Mesothelial cell of epicardium (in vitro differentiated cells): ENCODE measurements around the gene ANKRD22. TPM values are rescaled to one million over a fixed set of nuclear protein-coding genes. Genes with fewer than 3 reads are reported as not detected.

Experiments used
- DNase-seq, 2 experiments: peaks; one replicate each; pipeline ENCODE4 v3.0.0; 2021; ENCODE audit warnings: low spot score in 2 of 2; ENCODE audit not compliant: unreplicated experiment in 2 of 2
- H3K27ac Mint-ChIP-seq: 2 replicates; pipeline ENCODE4 v1.8.0; 2021; ENCODE audit warnings: mixed read lengths
- H3K27me3 Mint-ChIP-seq: 2 replicates; pipeline ENCODE4 v1.8.0; 2021; ENCODE audit warnings: low read depth, mixed read lengths
- H3K36me3 Mint-ChIP-seq: 2 replicates; pipeline ENCODE4 v1.8.0; 2021; ENCODE audit warnings: mixed read lengths
- H3K4me1 Mint-ChIP-seq: 2 replicates; pipeline ENCODE4 v1.8.0; 2021; ENCODE audit warnings: mixed read lengths
- H3K4me3 Mint-ChIP-seq: 2 replicates; pipeline ENCODE4 v1.8.0; 2021; ENCODE audit warnings: mild to moderate bottlenecking, moderate library complexity, mixed read lengths
- H3K9me3 Mint-ChIP-seq: 2 replicates; pipeline ENCODE4 v1.8.0; 2021; ENCODE audit warnings: mixed read lengths
- total RNA-seq: library from RNA; stranded (reverse); gene quantifications from 3 replicates; pipeline ENCODE4 v1.2.1, GENCODE V29; 2021
- TF ChIP-seq, protein P1 (sequence below): fragments of 200-600 bp; sonication (generic); IDR thresholded peaks from one replicate; pipeline ENCODE4 v1.5.0; 2021; ENCODE audit warnings: antibody characterized with exemption; ENCODE audit not compliant: unreplicated experiment

Gene ANKRD22
- total RNA-seq, 1 donor from 2014 or later: 0.63 TPM

DNA sequence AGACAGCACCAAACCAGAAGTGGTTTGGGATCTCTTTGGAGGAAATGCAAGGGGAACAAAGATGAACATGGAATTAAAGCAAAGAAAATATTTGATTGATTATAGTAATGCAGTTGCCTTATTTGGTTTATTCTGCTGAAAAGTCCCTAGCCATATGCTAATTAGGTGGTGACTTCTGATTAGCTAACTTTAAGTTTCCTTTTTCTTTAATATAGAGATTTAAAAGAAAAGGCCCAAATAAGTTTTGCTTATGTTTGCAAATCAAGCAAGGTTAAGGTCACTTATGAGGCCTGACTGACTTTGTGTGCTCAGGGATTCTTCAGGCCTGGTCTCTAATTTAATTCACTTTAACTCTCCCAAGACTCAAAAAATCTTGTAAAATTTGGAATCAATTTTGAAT is 6.2 kb upstream of the ANKRD22 start:
- peaks cover 5% of the 10 kb centered on the region for H3K27me3 Mint-ChIP-seq

DNA sequence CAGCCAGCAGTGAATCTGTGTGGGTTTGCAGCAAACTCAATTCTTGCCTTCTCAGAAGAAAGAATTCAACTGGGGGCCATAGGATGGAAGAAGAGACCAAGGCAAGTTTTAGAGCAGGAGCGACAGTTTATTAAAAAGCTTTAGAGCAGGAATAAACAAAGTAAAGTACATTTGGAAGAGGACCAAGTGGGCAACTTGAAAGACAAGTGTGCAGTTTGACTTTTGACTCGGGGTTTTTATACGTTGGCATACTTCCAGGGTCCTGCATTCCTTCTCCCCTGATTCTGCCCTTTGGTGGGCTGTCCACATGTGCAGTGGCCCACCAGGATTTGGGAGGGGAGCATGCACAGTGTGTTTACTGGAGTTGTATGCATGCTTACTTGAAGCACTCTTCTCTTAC is 3.0 kb upstream of the ANKRD22 start:
- H3K36me3 Mint-ChIP-seq: no peaks in the 10 kb centered on the region
- no peak overlapping the region for H3K27ac Mint-ChIP-seq
- H3K4me1 Mint-ChIP-seq: peaks cover 37% of the 10 kb centered on the region
- no peaks in the 10 kb centered on the region for H3K27me3 Mint-ChIP-seq
- no peaks in the 10 kb centered on the region for H3K9me3 Mint-ChIP-seq
- no peak for DNase-seq
- TF ChIP-seq, protein P1, sequence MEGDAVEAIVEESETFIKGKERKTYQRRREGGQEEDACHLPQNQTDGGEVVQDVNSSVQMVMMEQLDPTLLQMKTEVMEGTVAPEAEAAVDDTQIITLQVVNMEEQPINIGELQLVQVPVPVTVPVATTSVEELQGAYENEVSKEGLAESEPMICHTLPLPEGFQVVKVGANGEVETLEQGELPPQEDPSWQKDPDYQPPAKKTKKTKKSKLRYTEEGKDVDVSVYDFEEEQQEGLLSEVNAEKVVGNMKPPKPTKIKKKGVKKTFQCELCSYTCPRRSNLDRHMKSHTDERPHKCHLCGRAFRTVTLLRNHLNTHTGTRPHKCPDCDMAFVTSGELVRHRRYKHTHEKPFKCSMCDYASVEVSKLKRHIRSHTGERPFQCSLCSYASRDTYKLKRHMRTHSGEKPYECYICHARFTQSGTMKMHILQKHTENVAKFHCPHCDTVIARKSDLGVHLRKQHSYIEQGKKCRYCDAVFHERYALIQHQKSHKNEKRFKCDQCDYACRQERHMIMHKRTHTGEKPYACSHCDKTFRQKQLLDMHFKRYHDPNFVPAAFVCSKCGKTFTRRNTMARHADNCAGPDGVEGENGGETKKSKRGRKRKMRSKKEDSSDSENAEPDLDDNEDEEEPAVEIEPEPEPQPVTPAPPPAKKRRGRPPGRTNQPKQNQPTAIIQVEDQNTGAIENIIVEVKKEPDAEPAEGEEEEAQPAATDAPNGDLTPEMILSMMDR: no peak
- no peak overlapping the region for H3K4me3 Mint-ChIP-seq

More for the DNA sequence above, 6.2 kb upstream of the ANKRD22 start:
- TF ChIP-seq, protein P1: no peak
- no peaks in the 10 kb centered on the region for H3K9me3 Mint-ChIP-seq
- H3K27ac Mint-ChIP-seq: no peak overlapping the region
- DNase-seq: no peak
- H3K36me3 Mint-ChIP-seq: no peaks in the 10 kb centered on the region
- H3K4me3 Mint-ChIP-seq: no peak overlapping the region
- peaks cover 22% of the 10 kb centered on the region for H3K4me1 Mint-ChIP-seq

DNA sequence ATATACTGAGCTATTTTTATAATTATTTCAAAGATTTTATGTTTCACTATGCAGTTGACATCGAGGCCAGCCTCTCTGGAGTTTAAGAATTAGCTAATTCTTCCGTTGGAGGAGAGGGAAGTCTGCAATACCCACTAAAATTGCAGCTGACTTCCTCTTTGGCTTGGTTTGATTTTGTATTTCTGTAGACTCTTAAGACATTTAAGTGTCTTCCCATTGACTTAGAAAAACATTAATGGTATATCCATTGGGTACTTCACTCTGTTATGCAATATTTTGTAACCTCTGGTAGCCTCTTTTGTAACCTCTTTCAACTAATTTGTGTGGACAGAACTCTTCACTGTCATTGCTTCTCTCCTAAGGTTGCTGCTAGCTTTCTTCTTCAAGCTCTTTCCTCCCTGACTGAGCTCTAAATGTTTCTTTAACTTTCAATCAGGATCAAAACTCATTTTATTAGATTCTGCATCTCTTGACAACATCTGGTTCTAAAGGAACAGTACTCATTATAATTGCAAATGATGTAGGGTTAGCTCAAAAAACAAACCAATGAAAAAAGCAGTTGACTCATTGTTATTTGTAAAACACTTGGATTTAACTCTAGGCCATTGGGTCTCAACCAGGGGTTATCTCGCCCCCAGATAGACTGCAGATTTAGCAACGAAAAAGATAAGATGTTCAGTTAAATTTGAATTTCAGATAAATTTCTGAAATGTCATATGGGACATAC is 1.7 kb upstream of the ANKRD22 start:
- H3K27ac Mint-ChIP-seq: no peak overlapping the region
- H3K27me3 Mint-ChIP-seq: no peaks in the 10 kb centered on the region
- no peaks in the 10 kb centered on the region for H3K36me3 Mint-ChIP-seq
- no peaks in the 10 kb centered on the region for H3K9me3 Mint-ChIP-seq
- no peak for DNase-seq
- H3K4me3 Mint-ChIP-seq: no peak overlapping the region
- TF ChIP-seq, protein P1: no peak
- peaks cover 33% of the 10 kb centered on the region for H3K4me1 Mint-ChIP-seq

DNA sequence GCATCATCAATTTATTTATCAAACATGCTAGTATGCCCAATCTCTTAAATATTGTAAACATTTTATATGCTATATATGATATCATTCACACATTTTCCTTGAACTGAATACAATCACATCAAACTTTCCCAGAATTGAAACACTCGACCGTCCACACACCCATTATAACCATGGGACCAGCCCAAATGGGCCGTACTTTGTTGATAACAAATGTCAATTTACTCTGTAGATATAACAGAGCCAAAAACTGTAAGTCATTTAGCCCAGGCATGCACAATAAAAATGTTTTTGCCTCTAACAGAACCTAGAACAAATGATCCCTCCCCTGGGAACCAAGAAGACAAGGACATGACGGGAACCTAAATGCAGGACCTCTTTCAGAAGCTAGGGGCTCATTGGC is 683 bp upstream of the ANKRD22 start:
- no peaks in the 10 kb centered on the region for H3K36me3 Mint-ChIP-seq
- DNase-seq: no peak
- TF ChIP-seq, protein P1: no peak
- H3K27ac Mint-ChIP-seq: no peak overlapping the region
- H3K9me3 Mint-ChIP-seq: no peaks in the 10 kb centered on the region
- H3K4me3 Mint-ChIP-seq: no peak overlapping the region
- H3K4me1 Mint-ChIP-seq: peaks cover 32% of the 10 kb centered on the region
- H3K27me3 Mint-ChIP-seq: no peaks in the 10 kb centered on the region

DNA sequence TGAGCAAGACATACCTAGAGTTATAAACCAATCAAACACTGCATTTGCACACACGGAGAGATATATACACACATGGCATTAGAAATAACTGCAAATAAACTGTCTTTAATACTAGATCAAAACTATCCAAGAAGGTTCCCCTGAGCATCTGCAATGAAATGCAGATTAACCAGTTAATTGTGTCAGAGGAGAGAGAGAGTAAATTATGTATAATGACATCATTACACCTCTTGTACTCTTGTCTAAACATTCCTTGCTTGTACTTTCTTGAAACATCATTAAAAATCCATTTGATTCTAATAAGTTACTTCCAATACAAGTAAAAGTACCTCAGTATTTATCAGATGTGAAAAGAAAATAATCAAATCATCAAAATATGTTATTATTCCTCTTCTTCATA is 932 bp downstream of the ANKRD22 start:
- DNase-seq: no peak
- H3K36me3 Mint-ChIP-seq: no peaks in the 10 kb centered on the region
- peaks cover 9% of the 10 kb centered on the region for H3K9me3 Mint-ChIP-seq

More for the DNA sequence above, 932 bp downstream of the ANKRD22 start:
- Mint-ChIP-seq H3K27ac (no peak overlapping the region), H3K4me3 (no peak overlapping the region), H3K27me3 (no peaks in the 10 kb centered on the region), H3K4me1 (peaks cover 28% of the 10 kb centered on the region)
- TF ChIP-seq, protein P1: no peak
